Esophagus muscularis mucosa (tissue), 4 donors: ENCODE measurements around the gene NDUFA11. TPM values are rescaled to one million over a fixed set of nuclear protein-coding genes. Genes with fewer than 3 reads are reported as not detected.
A peak's percentile ranks its signal among the peaks of the same experiment; 100 is the strongest.

Source experiments
- DNase-seq: peaks from one replicate; pipeline ENCODE4 v3.0.0-alpha.2; 2017; ENCODE audit errors: extremely low spot score
- H3K27ac ChIP-seq, 4 donors: fragments of 200-600 bp; sonication (generic); replicated peaks in 1 of 4; 1 replicate in 3 of 4; 2 replicates in 1 of 4; pipeline ENCODE4 v1.5.1; 2016 to 2019; ENCODE audit warnings: mild to moderate bottlenecking in 1 of 4
- H3K27me3 ChIP-seq, 4 donors: fragments of 200-600 bp; sonication (generic); one replicate each; pipeline versions ENCODE4 v1.5.1 to v1.6.0; 2016 to 2019
- H3K36me3 ChIP-seq, 4 donors: fragments of 200-600 bp; sonication (generic); one replicate each; pipeline ENCODE4 v1.5.1; 2016 to 2019
- H3K4me1 ChIP-seq, 4 donors: fragments of 200-600 bp; sonication (generic); one replicate each; pipeline ENCODE4 v1.5.1; 2016 to 2019
- H3K4me3 ChIP-seq, 4 donors: fragments of 200-600 bp; sonication (generic); 1 replicate in 2 of 4; 2 replicates in 2 of 4; pipeline ENCODE4 v1.5.1; 2016 to 2019; ENCODE audit warnings: mild to moderate bottlenecking in 4 of 4, moderate library complexity in 1 of 4
- H3K9me3 ChIP-seq, 4 donors: fragments of 200-600 bp; sonication (generic); 1 replicate in 3 of 4; 2 replicates in 1 of 4; pipeline ENCODE4 v1.5.1; 2016 to 2019
- EP300 ChIP-seq: sonication (generic); formaldehyde crosslinking; IDR thresholded peaks from one replicate; pipeline ENCODE4 v1.6.1; 2017; ENCODE audit warnings: antibody characterized with exemption
- POLR2A ChIP-seq: fragments of 450-650 bp; IDR thresholded peaks from one replicate; pipeline ENCODE4 v1.6.1; 2017; ENCODE audit warnings: antibody characterized with exemption, moderate library complexity, mild to moderate bottlenecking, low read depth
- POLR2AphosphoS5 ChIP-seq, 2 donors: sonication (generic); formaldehyde crosslinking; IDR thresholded peaks; one replicate each; pipeline ENCODE4 v1.6.1; 2017; ENCODE audit warnings: antibody characterized with exemption in 2 of 2
- WGBS: methylation state at CpG from one replicate; pipeline ENCODE4 v1.1.5; 2018; 5-methylcytosine and 5-hydroxymethylcytosine counted together
- intact Hi-C: fragments of 100-400 bp; cut with DNase I; formaldehyde crosslinking; loops from one replicate; pipeline ENCODE4 v1.15.1; 2023
- total RNA-seq, 4 donors: library from RNA; depleted of rRNA; stranded (reverse); fragments of >200 nt; gene quantifications; one replicate each; pipeline versions ENCODE4 v1.1.0 to v1.2.1, GENCODE V29; 2016
- TF ChIP-seq, protein P1 (sequence below), 3 experiments: fragments of 200-600 bp in 2 of 3; fragments of 450-650 bp in 1 of 3; sonication (generic) in 2 of 3; IDR thresholded peaks; one replicate each; pipeline ENCODE4 v1.5.1; 2017 to 2019; ENCODE audit warnings: antibody characterized with exemption in 3 of 3, mild to moderate bottlenecking in 2 of 3, moderate library complexity in 1 of 3

NDUFA11 gene
- total RNA-seq, 4 donors from 2014 or later = 292 to 378 (median 314) TPM

DNA sequence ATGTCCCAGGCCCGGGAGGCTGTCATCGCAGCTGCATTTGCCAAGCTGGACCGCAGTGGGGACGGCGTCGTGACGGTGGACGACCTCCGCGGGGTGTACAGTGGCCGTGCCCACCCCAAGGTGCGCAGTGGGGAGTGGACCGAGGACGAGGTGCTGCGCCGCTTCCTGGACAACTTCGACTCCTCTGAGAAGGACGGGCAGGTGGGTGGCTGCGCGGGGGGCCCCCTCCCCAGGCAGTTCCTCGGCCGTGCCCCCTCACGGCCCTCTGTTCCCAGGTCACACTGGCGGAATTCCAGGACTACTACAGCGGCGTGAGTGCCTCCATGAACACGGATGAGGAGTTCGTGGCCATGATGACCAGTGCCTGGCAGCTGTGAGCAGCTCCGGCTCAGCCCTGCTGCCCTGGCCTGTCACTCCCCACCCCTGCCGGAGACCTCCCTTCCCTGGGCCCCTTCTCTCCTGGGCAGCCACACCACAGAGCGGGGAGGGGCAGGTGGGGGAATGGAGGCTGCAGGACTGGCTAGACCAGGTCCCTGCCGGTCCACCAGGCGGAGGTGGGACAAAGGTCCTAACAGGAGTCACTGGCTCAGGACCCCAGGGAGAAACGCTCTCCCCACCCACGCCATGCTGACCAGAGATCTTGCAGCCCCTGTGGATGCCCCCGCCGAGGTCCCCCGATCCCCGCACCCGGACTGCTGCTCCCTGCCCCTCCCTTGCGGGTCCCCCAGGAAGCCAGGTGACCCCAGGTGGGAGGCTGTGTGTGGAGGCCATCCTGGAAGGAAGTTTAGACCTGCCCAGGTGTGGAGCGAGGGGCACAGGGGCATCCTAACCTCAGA lies 11.6 kb upstream of the NDUFA11 start:
- Histone ChIP-seq H3K27ac (peak overlapping the region; percentile 53 to 82 (median 65)), H3K4me1 (peaks cover 29 to 30% (median 29%) of the 10 kb centered on the region in 4 donors), H3K36me3 (peaks cover 40 to 72% (median 67%) of the 10 kb centered on the region in 4 donors), H3K4me3 (no peak overlapping the region), H3K9me3 (no peaks in the 10 kb centered on the region), H3K27me3 (no peaks in the 10 kb centered on the region)
- no peak for DNase-seq
- TF ChIP-seq EP300 (no peak), POLR2A (no peak), POLR2AphosphoS5 (IDR thresholded peaks at IDR 0.05) (no peak)
- TF ChIP-seq, protein P1, sequence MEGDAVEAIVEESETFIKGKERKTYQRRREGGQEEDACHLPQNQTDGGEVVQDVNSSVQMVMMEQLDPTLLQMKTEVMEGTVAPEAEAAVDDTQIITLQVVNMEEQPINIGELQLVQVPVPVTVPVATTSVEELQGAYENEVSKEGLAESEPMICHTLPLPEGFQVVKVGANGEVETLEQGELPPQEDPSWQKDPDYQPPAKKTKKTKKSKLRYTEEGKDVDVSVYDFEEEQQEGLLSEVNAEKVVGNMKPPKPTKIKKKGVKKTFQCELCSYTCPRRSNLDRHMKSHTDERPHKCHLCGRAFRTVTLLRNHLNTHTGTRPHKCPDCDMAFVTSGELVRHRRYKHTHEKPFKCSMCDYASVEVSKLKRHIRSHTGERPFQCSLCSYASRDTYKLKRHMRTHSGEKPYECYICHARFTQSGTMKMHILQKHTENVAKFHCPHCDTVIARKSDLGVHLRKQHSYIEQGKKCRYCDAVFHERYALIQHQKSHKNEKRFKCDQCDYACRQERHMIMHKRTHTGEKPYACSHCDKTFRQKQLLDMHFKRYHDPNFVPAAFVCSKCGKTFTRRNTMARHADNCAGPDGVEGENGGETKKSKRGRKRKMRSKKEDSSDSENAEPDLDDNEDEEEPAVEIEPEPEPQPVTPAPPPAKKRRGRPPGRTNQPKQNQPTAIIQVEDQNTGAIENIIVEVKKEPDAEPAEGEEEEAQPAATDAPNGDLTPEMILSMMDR (IDR thresholded peaks at IDR 0.05) = no peak
- WGBS = 89% methylated on average over 36 of the region's 42 CpGs
- intact Hi-C loops = no loop called here

DNA sequence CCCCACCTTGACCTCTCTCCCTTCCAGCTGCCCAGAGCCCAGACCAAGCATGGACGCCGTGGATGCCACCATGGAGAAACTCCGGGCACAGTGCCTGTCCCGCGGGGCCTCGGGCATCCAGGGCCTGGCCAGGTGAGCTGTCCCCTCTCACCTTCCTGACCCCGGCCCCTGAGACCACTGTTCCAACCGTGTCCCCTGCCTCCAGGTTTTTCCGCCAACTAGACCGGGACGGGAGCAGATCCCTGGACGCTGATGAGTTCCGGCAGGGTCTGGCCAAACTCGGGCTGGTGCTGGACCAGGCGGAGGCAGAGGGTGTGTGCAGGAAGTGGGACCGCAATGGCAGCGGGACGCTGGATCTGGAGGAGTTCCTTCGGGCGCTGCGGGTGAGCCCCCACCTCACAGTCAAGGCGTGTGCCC lies 10.8 kb upstream of the NDUFA11 start:
- 84% methylated on average over 8 of the region's 22 CpGs for WGBS
- intact Hi-C loops = no loop called here

DNA sequence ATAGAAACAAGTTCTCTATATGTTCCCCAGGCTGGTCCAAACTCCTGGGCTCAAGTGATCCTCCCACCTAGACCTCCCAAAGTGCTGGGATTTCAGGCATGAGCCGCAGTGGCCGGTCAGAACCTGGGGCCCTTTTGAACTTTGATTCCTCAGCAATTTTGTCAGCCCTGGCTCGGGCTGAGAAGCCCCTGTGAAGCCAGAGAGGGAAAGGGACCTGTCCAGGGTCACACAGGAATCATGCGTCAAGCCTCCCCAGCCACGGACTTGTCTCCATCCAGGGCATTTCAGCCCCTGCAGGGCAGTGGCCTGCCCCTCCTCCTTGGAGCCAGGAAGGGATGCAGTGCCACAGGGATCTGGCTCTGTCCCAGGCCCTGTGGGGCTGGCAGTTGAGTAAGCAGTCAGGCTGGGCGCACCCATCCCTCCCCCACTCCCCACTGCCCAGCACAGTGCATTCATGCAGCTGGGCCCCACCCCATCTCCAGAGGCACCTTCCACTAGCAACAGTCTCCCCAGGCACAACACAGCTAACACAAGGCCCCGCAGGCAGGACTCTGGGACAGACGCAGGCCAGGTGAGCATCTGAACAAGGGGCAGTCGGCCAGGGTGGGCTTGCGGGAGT lies 10.3 kb upstream of the NDUFA11 start, which contains the start of gene CAPS:
Gene CAPS, plus strand, starts transcription at position 516 of the 619 bp plus-strand sequence. CDS start 153 bp downstream, outside the sequence.
- TF ChIP-seq POLR2AphosphoS5 (IDR thresholded peaks at IDR 0.05) (peak; percentile 29 to 58), POLR2A (no peak), EP300 (no peak)
- peaks cover 29 to 30% (median 29%) of the 10 kb centered on the region in 4 donors for H3K4me1 ChIP-seq
- H3K27ac ChIP-seq = peak within 1 kb of the TSS; percentile 53 to 82 (median 65)
- intact Hi-C loops = no loop called here
- no peak for DNase-seq
- 72% methylated on average over 9 of the region's 10 CpGs for WGBS
- H3K9me3 ChIP-seq = no peaks in the 10 kb centered on the region
- H3K36me3 ChIP-seq = peaks cover 32 to 72% (median 67%) of the 10 kb centered on the region in 4 donors
- H3K27me3 ChIP-seq = no peaks in the 10 kb centered on the region
- H3K4me3 ChIP-seq = no peak within 1 kb of the TSS

More for the DNA sequence above, 10.8 kb upstream of the NDUFA11 start:
- Histone ChIP-seq H3K4me1 (peaks cover 29 to 30% (median 29%) of the 10 kb centered on the region in 4 donors), H3K36me3 (peaks cover 36 to 72% (median 67%) of the 10 kb centered on the region in 4 donors), H3K4me3 (no peak overlapping the region), H3K9me3 (no peaks in the 10 kb centered on the region), H3K27me3 (no peaks in the 10 kb centered on the region), H3K27ac (peak overlapping the region; percentile 53 to 82 (median 65))
- TF ChIP-seq POLR2AphosphoS5 (IDR thresholded peaks at IDR 0.05) (no peak), POLR2A (no peak), EP300 (no peak)
- TF ChIP-seq, protein P1 (IDR thresholded peaks at IDR 0.05) = no peak
- DNase-seq = no peak

DNA sequence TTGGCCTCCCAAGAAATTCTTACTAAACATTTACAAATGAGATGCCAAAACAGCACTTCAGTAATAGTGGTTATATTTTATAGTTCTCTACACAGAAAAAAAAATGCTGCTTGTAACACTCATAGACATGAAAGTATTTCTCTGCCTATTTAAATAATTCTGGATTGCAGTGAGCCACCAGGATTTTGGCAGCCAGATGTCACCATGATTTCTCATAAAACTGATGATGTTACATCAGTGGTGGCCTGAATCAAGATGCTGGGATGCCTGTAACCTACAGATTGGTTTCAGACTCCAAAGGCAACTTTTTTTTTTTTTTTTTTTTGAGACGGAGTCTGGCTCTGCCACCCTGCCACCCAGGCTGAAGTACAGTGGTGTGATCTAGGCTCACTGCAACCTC lies 7.8 kb upstream of the NDUFA11 start:
- DNase-seq = no peak
- no peak overlapping the region for H3K4me3 ChIP-seq
- no peaks in the 10 kb centered on the region for H3K9me3 ChIP-seq
- H3K27me3 ChIP-seq = no peaks in the 10 kb centered on the region
- H3K4me1 ChIP-seq = peaks cover 26 to 36% (median 28%) of the 10 kb centered on the region in 4 donors
- intact Hi-C loops = no loop called here
- WGBS = 88% methylated on average over 1 of the region's 1 CpG
- H3K27ac ChIP-seq = no peak overlapping the region
- TF ChIP-seq POLR2AphosphoS5 (IDR thresholded peaks at IDR 0.05) (no peak), EP300 (no peak), POLR2A (no peak)
- TF ChIP-seq, protein P1 (IDR thresholded peaks at IDR 0.05) = no peak
- H3K36me3 ChIP-seq = peaks cover 8 to 51% (median 45%) of the 10 kb centered on the region in 4 donors

DNA sequence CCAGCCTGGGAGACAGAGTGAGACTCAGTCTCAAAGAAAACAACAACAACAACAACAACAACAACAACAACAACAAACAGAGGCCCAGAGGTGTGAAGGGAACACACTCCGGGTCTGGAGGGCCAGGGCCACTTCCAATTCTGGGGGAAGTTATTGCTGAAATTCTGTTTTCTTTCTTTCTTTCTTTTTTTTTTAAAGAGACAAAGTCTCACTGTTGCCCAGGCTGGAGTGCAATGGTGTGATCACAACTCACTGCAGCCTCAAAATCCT lies 7.0 kb upstream of the NDUFA11 start:
- Histone ChIP-seq H3K4me1 (peaks cover 23 to 36% (median 28%) of the 10 kb centered on the region in 4 donors), H3K27me3 (no peaks in the 10 kb centered on the region), H3K27ac (no peak overlapping the region), H3K36me3 (peaks cover 6 to 43% (median 37%) of the 10 kb centered on the region in 4 donors), H3K9me3 (no peaks in the 10 kb centered on the region), H3K4me3 (no peak overlapping the region)
- intact Hi-C loops = no loop called here
- DNase-seq = no peak
- TF ChIP-seq, protein P1 (IDR thresholded peaks at IDR 0.05) = no peak
- TF ChIP-seq EP300 = no peak
- no peak for TF ChIP-seq POLR2AphosphoS5 (IDR thresholded peaks at IDR 0.05)
- TF ChIP-seq POLR2A = no peak
- WGBS = 86% methylated on average over 1 of the region's 1 CpG
